Naive B cell (primary cell): ENCODE data around the gene NPTX1. TPM values are rescaled to one million over a fixed set of nuclear protein-coding genes. Genes with fewer than 3 reads are reported as not detected.

ENCODE experiments used
- ATAC-seq, 2 donors: fragments of 150-1000 bp; cut with Tn5 transposase; 2 replicates each; pipeline ENCODE4 v1.10.0; 2021; ENCODE audit warnings: low read depth in 2 of 2, mild to moderate bottlenecking in 2 of 2, moderate library complexity in 2 of 2
- DNase-seq: peaks from one replicate; pipeline ENCODE4 v3.0.0; 2022
- H3K27ac Mint-ChIP-seq, 6 donors: one replicate each; pipeline ENCODE4 v1.8.0; 2020 to 2022; ENCODE audit warnings: mild to moderate bottlenecking in 6 of 6, mixed read lengths in 6 of 6, moderate library complexity in 5 of 6, inconsistent platforms in 2 of 6
- H3K27me3 Mint-ChIP-seq, 3 donors: one replicate each; pipeline ENCODE4 v1.8.0; 2021 to 2022; ENCODE audit warnings: mixed read lengths in 3 of 3, mild to moderate bottlenecking in 1 of 3
- H3K36me3 Mint-ChIP-seq, 2 donors: one replicate each; pipeline ENCODE4 v1.8.0; 2020 to 2022; ENCODE audit warnings: mixed read lengths in 2 of 2, inconsistent platforms in 1 of 2, mild to moderate bottlenecking in 1 of 2
- H3K4me1 Mint-ChIP-seq, 3 donors: one replicate each; pipeline ENCODE4 v1.8.0; 2020 to 2022; ENCODE audit warnings: mixed read lengths in 3 of 3, inconsistent platforms in 1 of 3, mild to moderate bottlenecking in 1 of 3, moderate library complexity in 1 of 3
- H3K4me3 Mint-ChIP-seq, 8 donors: one replicate each; pipeline ENCODE4 v1.8.0; 2020 to 2022; ENCODE audit warnings: mild to moderate bottlenecking in 8 of 8, mixed read lengths in 8 of 8, moderate library complexity in 8 of 8, inconsistent platforms in 2 of 8
- H3K9me3 Mint-ChIP-seq, 7 donors: one replicate each; pipeline ENCODE4 v1.8.0; 2020 to 2022; ENCODE audit warnings: mixed read lengths in 7 of 7, mild to moderate bottlenecking in 5 of 7, inconsistent platforms in 2 of 7, moderate library complexity in 1 of 7
- polyA plus RNA-seq, 6 donors: library from polyadenylated mRNA; unstranded; fragments of 300-500 nt; fragmentation: Illumina TruSeq; gene quantifications; one replicate each; pipeline ENCODE4 v1.2.3, GENCODE V29; 2021; ENCODE audit warnings: low read depth in 6 of 6

The NPTX1 gene
- polyA plus RNA-seq, 6 donors from 2014 or later, result not detected

DNA sequence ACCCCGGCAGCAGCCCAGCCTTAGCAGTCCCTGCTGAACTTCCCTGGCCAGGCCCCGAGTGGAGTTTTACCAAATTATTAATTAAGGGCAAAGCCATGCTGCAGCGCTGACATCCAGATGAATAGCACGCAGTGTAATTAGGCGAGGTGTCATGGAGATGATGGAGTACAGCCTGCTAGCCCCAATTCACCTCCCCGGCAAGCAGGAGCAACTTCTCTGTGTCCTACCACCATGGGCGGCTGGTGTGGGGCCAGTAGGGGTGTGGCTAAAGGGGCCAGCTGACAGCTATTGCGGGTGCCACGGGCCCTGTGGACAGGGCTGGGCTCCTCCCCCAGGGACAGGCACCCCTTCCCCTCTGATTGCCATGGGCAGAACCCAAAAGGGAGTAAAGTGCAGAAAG lies 36.9 kb downstream of the NPTX1 start:
- DNase-seq (no peak), ATAC-seq (no peak)
- peaks cover 0 to 20% (median 16%) of the 10 kb centered on the region in 3 donors for H3K27me3 Mint-ChIP-seq
- H3K27ac Mint-ChIP-seq, result no peak overlapping the region
- H3K9me3 Mint-ChIP-seq, result peaks cover 0 to 4% (median 0%) of the 10 kb centered on the region in 7 donors
- peak overlapping the region in 1 of 8 donors; percentile 85 for H3K4me3 Mint-ChIP-seq
- H3K4me1 Mint-ChIP-seq, result peaks cover 0 to 4% (median 4%) of the 10 kb centered on the region in 3 donors
- peaks cover 0 to 19% of the 10 kb centered on the region in 2 donors for H3K36me3 Mint-ChIP-seq

DNA sequence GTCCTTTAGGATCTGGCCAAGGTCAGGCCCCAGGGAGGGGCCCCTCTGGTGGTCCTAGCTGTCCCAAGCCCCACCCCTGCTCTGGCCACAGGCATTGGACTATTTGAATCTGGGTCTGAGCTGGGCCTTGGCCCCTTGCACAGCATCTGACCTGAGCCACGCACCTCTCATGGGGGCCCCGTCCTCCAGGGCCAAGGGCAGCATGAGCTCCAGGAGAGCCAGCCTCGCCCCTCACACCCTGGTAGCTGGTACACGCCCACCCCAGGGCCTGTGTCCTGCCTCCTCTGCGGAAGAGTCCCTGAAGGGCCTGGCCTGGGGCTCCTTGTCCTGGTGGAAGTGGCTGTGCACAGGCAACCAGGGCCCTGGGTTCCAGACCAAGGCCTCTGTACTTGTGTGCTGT lies 37.6 kb downstream of the NPTX1 start:
- H3K27me3 Mint-ChIP-seq, result peaks cover 0 to 20% (median 16%) of the 10 kb centered on the region in 3 donors
- no peak overlapping the region for H3K4me3 Mint-ChIP-seq
- H3K27ac Mint-ChIP-seq, result no peak overlapping the region
- H3K4me1 Mint-ChIP-seq, result peaks cover 0 to 4% (median 4%) of the 10 kb centered on the region in 3 donors
- DNase-seq (no peak), ATAC-seq (no peak)
- H3K9me3 Mint-ChIP-seq, result peaks cover 0 to 4% (median 0%) of the 10 kb centered on the region in 7 donors
- peaks cover 0 to 19% of the 10 kb centered on the region in 2 donors for H3K36me3 Mint-ChIP-seq

DNA sequence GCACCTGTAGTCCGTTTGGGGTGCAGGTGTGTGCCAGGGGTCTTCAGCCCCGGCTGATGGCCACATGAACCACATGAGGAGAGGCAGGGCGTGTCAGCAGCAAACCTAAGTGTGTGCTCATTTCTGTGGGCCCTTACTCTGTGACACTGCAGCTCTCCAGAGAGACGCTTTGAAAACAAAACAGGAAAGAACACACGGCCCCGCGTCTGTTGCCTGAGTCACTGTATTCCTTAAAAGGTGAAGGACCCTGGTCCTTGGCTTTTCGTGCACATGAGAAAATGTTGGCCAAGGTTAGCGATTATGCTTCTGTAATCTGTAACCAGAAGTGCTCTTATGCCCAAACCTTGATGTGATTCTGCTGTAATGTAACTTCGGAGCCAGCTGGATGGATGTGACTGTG lies 38.9 kb downstream of the NPTX1 start:
- Mint-ChIP-seq H3K27ac (peak overlapping the region in 1 of 6 donors; percentile 74), H3K4me3 (no peak overlapping the region), H3K27me3 (peaks cover 0 to 10% (median 6%) of the 10 kb centered on the region in 3 donors), H3K9me3 (peaks cover 0 to 4% (median 0%) of the 10 kb centered on the region in 7 donors), H3K36me3 (peaks cover 0 to 12% of the 10 kb centered on the region in 2 donors), H3K4me1 (peaks cover 0 to 4% (median 0%) of the 10 kb centered on the region in 3 donors)
- ATAC-seq (no peak), DNase-seq (no peak)

DNA sequence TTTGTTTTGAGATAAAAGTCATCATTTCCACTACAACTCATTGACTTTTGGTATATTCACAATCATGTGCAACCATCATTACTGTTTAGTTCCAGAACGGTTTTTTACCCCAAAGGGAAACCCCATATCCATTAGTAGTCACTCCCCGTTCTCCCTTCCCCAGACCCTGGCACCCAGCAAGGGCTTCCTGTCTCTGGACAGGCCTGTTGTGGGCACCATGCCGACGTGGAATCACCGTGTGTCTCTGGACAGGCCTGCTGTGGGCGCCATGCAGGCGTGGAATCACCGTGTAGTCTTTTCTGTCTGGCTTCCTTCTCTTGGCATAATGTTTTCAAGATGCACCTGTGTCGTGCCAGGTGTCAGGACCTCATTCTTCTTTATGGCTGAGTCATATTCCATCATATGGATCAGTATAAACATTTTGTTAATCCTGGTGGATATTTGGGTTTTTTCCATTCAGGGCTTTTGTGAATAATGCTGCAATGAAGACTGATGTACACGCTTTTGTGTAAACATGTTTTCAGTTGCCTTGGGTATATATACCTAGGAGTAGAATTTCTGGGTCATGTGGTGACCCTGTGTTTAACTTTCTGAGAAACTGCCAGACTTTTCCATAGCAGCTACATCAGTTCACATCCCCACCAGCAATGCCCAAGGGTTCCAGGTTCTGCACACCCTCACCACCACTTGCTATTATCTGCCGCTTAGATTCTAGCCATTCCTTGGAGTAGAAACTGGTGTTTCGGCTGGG lies 42.3 kb downstream of the NPTX1 start:
- no peaks in the 10 kb centered on the region for H3K27me3 Mint-ChIP-seq
- H3K9me3 Mint-ChIP-seq, result peaks cover 0 to 4% (median 0%) of the 10 kb centered on the region in 7 donors
- ATAC-seq (no peak), DNase-seq (no peak)
- peaks cover 0 to 4% (median 0%) of the 10 kb centered on the region in 3 donors for H3K4me1 Mint-ChIP-seq
- no peak overlapping the region for H3K4me3 Mint-ChIP-seq
- H3K27ac Mint-ChIP-seq, result peak overlapping the region in 1 of 6 donors; percentile 41
- H3K36me3 Mint-ChIP-seq, result no peaks in the 10 kb centered on the region

DNA sequence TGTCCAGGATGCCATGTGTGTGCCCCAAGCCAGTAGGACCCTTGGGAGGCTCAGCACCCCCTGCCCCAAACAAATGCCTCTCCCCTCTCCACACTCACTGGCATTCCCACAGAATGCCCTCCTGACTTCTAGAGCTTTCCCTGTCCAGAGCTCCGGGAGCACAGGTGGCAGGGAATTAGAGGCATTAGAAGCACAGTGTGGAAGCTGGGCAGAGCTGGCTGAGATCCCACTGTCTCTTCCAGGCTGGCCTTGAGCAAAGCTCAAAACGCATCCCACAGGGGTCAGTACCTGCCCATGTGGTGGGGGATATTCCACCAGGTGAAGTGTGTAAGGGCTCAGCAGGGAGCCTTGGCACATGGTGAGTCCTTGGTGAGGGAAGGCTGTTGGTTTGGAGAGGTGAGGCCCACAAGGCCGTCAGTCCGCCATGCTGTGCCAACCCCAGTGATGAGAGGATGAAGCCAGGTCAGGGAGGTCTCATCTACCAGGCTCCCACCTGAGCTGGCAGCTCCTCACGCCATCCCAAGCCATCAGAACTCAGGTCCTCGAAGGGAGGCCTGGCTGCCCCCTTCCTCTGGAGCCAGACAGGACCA lies 43.4 kb downstream of the NPTX1 start:
- Mint-ChIP-seq H3K4me1 (peaks cover 0 to 4% (median 0%) of the 10 kb centered on the region in 3 donors), H3K36me3 (no peaks in the 10 kb centered on the region), H3K4me3 (no peak overlapping the region), H3K9me3 (peaks cover 0 to 4% (median 0%) of the 10 kb centered on the region in 7 donors), H3K27ac (no peak overlapping the region), H3K27me3 (no peaks in the 10 kb centered on the region)
- DNase-seq (no peak), ATAC-seq (no peak)

DNA sequence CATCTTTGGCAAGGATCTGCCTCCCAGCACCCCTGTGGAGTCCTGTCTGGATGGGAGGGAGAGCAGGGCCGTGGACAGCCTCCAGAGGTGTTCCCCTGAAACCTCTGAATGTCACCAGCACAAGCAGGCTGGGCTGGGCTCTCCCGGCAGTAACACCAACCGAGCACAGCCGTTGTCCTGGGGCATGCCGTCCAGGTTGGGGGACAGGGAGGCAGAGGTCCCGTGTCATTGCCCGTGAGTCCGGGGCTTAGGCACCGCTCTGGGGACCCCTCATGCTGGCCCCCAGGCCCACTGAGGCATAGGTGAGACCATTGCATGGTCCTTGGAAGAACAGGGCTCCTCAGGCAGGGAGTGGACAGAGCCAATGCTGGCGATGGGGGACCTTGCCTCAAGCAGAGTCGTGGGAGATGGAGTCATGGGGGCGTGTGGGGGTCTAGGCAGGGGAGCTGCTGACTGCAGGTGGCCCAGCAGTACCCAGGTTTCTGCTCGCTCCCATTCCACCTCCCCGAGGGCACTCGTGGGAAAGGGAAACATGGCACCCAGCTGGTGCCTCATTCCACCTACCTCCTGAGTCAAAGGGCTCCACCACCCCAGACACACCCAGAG lies 44.0 kb downstream of the NPTX1 start:
- no peak overlapping the region for H3K27ac Mint-ChIP-seq
- no peaks in the 10 kb centered on the region for H3K36me3 Mint-ChIP-seq
- no peak overlapping the region for H3K4me3 Mint-ChIP-seq
- peaks cover 0 to 4% (median 0%) of the 10 kb centered on the region in 7 donors for H3K9me3 Mint-ChIP-seq
- no peaks in the 10 kb centered on the region for H3K27me3 Mint-ChIP-seq
- peaks cover 0 to 4% (median 0%) of the 10 kb centered on the region in 3 donors for H3K4me1 Mint-ChIP-seq
- DNase-seq, result no peak
- ATAC-seq, result no peak

DNA sequence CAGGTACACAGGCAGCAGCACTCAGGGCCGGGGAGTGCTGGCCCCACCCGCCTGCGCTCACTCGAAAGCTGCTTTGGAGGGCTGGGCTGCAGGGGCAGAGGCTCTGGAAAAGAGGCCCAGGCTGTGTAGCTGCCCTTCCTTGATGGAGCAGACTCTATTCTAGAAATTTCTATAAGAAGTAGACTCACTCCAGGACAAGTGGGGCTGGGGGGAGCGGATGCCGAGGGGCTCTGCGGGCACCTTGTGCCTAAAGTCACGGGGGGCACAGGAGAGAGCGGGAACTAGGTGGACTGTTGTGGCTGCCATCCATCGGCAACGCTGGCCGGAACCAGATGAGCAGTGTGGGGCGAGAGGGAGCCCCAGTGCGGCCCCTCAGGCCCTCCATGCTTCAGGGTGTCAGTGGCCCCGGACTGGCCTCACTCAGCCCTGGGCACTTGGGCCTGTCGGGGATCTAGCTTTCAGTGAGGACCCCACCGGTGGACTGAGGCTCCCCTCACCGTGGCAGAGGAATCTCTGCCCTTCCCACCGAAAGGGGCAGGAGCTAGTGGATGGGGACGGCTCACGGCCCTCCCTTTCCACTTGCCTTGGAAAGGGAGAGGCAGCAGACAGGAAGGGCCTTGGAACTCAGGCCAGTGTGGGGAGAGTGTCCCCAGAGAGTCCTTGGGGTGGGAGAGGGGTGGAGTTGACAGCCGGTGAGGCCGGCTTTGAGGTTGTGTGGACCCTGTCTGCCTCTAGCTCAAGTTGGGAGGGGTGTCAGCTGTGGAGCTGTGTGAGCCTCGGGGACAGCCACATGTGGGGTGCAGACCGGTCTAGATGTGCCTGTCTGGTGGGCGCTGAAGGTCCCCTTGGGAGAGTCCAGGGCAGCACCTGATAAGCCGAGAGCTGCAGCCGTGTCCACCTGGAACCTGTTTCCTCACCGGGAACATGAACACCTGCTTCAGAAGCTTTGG lies 44.9 kb downstream of the NPTX1 start:
- H3K27me3 Mint-ChIP-seq, result no peaks in the 10 kb centered on the region
- peaks cover 6 to 13% (median 7%) of the 10 kb centered on the region in 3 donors for H3K4me1 Mint-ChIP-seq
- H3K9me3 Mint-ChIP-seq, result peaks cover 0 to 4% (median 0%) of the 10 kb centered on the region in 7 donors
- H3K27ac Mint-ChIP-seq, result peak overlapping the region in 1 of 6 donors; percentile 38
- no peaks in the 10 kb centered on the region for H3K36me3 Mint-ChIP-seq
- ATAC-seq (no peak), DNase-seq (no peak)
- no peak overlapping the region for H3K4me3 Mint-ChIP-seq

DNA sequence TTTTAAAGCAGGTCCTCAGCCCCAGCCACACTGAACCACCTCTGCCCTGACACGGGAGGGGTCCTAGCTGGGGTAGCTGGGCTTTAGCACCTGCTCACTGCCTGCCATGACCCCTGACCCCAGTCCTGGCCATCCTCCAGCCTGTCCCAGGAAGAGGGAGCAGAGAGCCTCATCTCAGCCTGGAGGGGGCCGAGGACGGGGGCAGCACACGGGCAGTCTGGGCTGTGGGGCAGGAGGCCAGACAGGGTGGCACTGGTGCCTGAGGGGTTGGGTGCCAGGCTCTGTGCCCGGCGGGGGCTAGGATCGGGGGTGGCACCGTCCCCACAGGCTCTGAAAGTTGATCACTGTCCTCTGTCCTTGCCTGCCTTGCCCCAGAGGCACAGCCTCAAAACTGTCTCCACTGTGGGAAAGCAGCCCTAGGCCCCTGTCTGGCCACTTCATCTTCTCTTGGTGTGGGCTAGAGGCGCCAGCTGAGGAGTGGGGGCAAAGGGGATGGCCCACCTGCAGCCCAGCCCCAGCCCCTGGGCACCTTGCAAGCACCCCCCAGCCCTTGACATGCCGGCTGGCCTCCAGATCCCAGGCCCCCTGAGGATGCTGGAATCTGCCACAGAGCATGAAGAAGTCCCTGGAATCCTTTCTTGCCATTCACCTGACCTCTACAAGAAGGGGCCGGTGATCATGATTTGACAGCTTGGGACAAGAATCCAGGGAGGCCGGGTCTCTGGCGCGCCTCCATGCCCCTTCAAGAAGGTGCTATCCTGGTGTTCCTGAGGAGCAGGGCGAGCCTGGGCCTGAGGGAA lies 45.8 kb downstream of the NPTX1 start:
- no peak overlapping the region for H3K4me3 Mint-ChIP-seq
- H3K36me3 Mint-ChIP-seq, result no peaks in the 10 kb centered on the region
- ATAC-seq (no peak), DNase-seq (no peak)
- H3K9me3 Mint-ChIP-seq, result no peaks in the 10 kb centered on the region
- H3K4me1 Mint-ChIP-seq, result peaks cover 9 to 15% (median 14%) of the 10 kb centered on the region in 3 donors
- H3K27ac Mint-ChIP-seq, result no peak overlapping the region
- H3K27me3 Mint-ChIP-seq, result no peaks in the 10 kb centered on the region

DNA sequence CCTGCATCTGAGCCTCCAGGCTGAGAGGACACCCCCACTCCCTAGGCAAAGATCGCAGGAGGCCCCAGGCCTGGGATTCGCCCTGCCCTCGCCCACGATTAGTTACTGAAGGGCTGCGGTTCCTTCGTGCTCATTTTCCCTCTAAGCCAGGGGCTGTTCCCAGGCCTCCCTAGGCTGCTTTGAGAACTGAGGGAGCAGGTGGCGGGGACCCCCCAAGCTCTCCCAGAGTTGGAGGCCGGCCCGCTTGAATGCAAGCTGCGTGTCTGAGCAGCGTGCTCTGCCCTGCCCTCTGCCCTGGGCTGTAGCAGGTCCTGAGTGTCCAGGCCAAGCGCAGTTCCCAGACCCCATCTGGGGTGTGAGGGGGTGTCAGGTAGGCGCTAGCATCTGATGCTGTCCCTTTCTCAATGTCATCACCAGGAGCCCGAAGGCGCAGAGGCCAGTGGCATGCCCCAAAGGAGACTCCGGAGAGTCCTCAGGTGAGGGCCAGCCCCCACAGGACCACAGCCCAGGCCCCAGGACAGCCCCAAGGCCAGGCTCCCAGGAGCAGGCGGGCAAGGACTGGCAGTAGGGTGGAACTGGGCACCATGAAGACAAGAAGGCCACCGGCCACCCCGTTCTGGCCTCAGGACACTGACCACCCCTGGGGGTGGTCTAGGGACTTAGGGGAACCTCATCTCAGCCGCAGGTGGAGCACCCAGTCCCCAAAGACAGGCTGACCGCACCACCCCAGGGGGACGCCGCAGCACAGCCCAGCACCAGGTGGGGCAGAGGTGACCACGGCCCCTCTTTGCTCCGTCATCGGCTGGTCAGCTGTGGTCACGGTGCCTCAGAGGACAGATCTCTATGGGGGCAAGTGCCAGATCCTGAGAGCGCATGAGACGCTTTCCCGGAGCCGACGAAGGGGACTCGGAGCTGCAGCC lies 46.8 kb downstream of the NPTX1 start:
- Mint-ChIP-seq H3K27me3 (no peaks in the 10 kb centered on the region), H3K27ac (no peak overlapping the region), H3K36me3 (no peaks in the 10 kb centered on the region), H3K4me3 (no peak overlapping the region), H3K4me1 (peaks cover 14 to 26% (median 24%) of the 10 kb centered on the region in 3 donors), H3K9me3 (no peaks in the 10 kb centered on the region)
- ATAC-seq, result no peak
- DNase-seq, result no peak

DNA sequence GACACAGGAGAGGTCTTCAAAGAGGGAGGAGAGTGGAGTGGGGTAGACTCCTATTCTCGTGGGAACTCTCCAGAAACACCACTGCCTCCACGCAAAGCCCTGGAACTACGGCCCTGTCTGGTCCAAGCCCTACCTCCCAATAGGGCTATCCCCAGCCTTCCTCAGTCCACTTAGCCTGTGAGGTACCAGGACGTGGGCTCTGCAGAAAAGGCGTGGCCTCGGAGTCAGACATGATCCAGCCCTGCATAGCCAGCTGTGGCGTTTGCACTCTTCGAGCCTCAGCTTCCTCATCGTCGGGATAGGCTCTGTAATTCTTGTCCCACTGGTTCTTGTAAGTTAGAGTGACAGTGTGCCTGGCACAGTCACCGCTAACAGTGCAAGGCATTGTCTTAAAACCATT lies 47.6 kb downstream of the NPTX1 start:
- no peaks in the 10 kb centered on the region for H3K27me3 Mint-ChIP-seq

DNA sequence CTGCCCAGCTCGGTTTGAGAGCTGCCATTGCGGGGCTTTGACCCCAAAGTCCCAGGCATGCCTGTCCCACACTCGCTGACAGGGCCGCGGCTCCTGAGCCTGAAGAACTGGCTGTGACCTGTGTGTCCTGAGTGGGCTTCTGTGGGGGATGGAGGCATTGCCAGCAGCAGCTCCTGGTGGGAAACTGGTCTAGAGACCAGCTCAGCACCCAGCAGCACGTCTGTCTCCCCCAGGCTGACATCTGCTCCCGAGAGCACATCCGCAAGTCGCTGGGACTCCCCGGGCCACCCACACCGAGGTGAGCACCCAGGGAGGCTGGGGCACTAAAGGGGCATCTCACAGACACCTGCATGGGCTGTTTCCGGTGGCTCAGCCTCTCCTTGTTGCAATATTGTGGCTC lies 48.0 kb downstream of the NPTX1 start:
- no peak overlapping the region for H3K4me3 Mint-ChIP-seq
- ATAC-seq, result no peak
- no peaks in the 10 kb centered on the region for H3K36me3 Mint-ChIP-seq
- H3K9me3 Mint-ChIP-seq, result no peaks in the 10 kb centered on the region
- no peak for DNase-seq
- no peak overlapping the region for H3K27ac Mint-ChIP-seq
- no peaks in the 10 kb centered on the region for H3K27me3 Mint-ChIP-seq
- peaks cover 20 to 35% (median 34%) of the 10 kb centered on the region in 3 donors for H3K4me1 Mint-ChIP-seq

More for the DNA sequence above, 47.6 kb downstream of the NPTX1 start:
- Mint-ChIP-seq H3K9me3 (no peaks in the 10 kb centered on the region), H3K27ac (no peak overlapping the region), H3K4me3 (no peak overlapping the region), H3K36me3 (no peaks in the 10 kb centered on the region), H3K4me1 (peaks cover 19 to 33% (median 32%) of the 10 kb centered on the region in 3 donors)
- no peak for DNase-seq
- ATAC-seq, result no peak
